ENCODE results near the gene PLA2G4A. TPM values are rescaled to one million over a fixed set of nuclear protein-coding genes. Genes with fewer than 3 reads are reported as not detected.
A peak's percentile ranks its signal among the peaks of the same experiment; 100 is the strongest.

The PLA2G4A gene
- total RNA-seq, 1 experiment from 2014 or later = 0.07 TPM

DNA sequence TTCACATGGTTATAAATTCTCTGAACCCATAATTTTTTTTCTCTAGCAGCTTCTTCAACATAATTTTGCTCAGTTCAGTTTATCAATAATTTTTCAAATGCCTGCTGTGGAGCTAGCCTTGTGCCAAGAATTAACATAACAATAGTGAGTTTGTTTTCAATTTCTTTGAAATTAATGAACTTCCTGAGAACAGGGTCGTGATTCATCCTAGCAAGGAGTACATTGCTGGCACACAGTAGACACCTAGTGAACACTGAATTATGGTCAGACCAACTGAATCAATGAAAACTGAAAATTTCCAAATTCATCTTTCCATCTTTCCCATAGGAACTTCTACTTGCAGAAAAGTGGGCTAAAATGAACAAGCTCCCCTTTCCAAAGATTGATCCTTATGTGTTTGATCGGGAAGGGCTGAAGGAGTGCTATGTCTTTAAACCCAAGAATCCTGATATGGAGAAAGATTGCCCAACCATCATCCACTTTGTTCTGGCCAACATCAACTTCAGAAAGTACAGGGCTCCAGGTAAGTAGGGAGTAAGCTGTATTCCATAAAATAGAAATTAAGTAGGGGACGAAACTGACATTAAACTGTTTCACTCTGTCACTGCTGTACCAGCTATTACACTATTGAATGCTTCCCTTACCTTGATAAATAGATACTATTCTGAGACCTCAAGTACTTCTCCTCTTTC is 148.7 kb downstream of the PLA2G4A start:
- DNase-seq (ENCODE audit: low spot score) = no peak

DNA sequence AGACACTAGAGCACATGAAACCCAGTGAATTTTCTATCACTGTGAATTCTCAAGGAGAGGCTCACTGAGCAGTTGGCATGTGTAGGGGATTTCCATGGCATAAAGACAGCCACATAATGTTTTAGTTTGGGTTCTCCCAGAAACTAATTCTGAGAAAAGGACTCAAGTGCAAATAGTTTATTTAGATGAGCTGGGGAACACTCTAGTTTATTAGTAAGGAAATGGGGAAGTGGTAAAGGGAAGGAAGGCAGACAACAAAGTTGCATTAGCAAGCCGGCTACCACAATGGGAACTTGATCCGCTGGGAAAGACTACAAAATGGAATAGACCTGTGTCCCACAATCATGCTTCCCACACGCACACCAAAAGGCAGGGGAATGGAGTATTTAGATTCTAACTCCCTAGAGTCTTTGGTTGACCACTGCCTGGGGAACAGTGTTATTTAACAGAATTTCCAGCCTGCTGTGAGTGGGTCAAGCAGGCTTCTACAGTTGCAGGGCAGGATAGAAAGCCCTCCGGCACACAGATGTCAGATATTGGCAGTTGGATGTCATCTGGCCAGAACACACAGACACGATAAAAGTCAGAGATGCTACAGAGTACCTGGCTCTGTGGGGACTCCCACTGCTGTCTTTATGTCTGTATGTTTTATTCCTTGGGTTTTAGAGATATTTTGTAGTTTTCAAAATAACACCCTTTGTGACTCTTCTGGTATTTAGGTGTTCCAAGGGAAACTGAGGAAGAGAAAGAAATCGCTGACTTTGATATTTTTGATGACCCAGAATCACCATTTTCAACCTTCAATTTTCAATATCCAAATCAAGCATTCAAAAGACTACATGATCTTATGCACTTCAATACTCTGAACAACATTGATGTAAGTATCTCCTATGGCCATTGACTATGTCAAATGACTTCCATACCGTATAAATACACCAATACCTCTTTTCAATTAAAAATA is 150.1 kb downstream of the PLA2G4A start:
- DNase-seq (ENCODE audit: low spot score) = no peak

DNA sequence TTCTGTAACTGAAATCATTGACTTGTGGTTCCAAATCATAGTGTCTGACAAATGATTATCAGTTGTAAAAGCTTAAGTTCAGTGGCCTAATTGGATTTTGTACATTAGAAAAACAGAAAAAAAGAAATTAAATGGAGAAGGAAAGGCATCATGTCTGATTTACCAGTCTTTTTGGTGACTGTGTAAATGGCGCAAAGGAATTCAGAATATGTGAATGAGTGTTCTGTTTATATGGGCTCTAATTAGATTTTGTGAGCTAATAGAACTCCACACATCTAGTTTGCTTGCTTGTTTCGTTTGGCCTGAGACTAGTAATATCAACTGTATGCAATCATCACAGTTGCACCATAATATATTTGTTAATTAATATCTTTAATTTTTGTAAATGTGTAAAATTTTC is 151.7 kb downstream of the PLA2G4A start:
- no peak for DNase-seq (ENCODE audit: low spot score)

DNA sequence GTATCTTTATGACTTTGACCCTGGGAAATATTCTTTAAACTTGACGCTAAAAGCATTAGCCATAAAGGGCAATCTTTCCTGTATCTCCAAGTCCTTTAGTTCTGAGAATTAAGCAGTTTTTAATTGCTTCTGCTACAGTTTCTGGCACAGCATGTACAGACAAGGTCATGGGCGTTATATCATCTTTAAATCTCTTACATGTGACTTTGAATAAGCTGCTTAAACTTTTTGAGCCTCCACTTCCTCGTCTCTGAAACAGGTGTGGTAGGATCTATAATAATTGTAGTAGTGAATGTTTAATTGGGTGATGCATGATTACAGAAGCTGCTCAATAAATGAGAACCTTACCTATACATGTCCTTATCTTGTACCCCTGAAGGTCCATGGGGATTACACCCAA is 153.4 kb downstream of the PLA2G4A start:
- DNase-seq (ENCODE audit: low spot score) = no peak

DNA sequence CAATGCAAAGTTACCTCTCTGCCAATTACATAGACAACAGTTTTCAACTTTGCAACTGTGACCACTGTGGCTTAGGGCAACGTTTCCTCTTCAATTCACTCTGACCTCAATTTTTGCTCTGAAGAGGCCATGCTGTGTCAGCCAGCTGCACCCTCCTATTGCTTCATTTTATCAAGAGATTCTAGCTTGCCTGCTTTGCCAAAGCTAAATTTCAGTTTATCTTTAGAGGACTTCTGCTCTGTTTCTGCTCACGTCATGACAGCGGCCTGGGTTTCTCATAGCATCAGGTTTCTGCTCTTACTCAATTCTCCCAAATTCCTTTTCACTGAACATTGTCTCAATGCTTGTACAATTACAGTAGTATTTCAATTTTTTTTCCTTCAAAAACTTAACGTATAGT is 154.6 kb downstream of the PLA2G4A start:
- DNase-seq (ENCODE audit: low spot score) = no peak

DNA sequence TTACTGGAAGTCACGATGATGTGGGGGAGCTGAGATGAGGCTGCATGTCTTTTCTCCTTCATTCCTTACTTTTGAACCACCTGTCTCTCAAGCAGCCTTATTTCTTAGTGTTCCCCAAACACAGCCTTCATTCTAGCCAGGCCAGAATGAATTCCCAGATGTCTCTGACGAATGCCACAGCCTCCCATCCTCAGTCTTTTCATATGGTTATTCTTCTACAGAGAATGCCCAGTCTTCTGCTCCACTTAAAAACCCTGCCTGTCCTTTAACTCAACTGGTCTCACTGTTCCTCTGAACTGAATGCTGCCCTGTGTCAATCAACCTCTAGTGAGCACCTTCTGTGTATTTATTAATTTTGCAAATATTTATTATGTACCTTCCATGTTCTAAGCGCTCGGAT is 156.2 kb downstream of the PLA2G4A start:
- no peak for DNase-seq (ENCODE audit: low spot score)

DNA sequence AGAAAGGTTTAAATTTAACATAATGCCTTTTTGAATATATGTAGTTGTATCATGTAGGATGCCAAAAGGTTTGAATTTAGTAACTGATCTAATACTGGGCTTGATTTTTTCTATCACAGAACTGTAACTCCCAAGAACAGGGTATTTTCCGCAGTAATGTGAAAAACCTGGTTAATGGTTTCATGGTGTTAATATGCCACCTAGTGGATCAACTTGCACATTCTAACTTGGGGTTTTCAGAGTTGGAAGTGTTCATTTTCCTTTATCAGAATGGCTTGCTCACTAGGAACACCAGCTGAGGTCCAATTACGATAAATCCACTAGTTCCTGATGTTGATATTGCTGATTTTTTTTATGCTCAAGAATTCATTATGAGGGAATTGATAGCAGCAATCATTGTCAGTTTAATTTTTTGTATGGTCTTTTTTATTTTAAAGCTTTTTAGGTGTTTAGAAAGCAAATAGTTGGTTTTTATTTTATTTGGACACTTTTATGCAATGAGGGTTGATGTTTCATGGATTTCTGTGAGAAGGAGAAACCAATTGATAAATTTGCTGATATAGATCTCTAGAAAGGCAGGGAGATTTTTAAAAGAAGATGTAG is 157.2 kb downstream of the PLA2G4A start:
- peak; percentile 70 for DNase-seq (ENCODE audit: low spot score)

DNA sequence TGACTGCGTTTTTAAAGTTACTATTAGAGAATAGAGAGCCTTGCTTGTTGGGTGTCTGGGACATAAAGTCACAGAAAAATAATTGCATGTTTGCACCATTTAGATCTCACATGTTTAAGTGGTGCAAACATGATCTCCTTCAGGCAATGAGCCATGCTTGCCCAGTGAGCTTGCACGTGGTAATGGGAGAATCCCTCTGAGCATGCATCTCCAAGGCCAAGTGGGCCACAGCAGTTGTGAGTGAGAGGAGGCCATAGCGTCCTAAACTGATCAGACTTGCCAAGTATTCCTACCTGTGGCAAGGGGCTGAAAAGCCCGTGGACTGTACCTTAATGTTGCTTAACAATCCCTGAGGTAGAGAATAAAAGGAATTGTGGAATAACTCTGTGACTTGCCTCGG is 158.3 kb downstream of the PLA2G4A start:
- no peak for DNase-seq (ENCODE audit: low spot score)

DNA sequence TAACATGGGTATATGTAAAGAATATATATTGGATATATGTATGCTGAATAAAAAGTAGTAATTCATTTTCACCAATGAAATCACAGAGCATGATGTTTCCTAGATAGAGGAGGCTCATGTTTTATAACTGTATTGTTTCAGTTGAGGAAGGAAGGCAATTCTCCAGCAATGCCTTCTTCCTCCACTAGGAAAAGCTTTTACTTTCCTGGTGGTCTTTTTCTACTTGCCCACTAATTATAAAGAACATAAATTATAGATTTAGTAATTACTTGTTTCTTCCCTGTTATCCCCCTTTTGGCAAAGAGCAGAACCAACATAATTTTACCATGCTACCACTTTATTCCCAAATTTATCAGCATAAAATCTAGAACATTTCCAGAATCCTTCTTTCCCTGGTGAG is 159.0 kb downstream of the PLA2G4A start:
- DNase-seq (ENCODE audit: low spot score) = no peak

DNA sequence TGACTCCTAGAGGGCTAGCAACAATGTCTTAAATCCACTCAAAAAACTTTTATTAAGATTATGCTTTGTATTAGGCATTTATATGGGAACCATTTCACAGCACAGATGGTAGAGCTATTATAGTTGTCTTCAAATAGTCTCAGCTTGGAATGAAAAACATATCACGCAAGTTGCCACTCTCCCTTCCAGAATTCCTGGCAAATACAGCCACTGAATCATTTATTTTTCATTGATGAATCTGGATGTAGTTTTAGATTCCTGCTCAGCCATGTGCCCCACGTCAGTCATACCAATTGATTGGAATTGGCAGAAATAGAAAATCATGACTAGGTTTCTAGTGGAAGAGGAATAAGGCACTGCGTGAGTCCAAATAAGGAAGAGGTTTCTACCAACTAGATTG is 165.2 kb downstream of the PLA2G4A start:
- no peak for DNase-seq (ENCODE audit: low spot score)

DNA sequence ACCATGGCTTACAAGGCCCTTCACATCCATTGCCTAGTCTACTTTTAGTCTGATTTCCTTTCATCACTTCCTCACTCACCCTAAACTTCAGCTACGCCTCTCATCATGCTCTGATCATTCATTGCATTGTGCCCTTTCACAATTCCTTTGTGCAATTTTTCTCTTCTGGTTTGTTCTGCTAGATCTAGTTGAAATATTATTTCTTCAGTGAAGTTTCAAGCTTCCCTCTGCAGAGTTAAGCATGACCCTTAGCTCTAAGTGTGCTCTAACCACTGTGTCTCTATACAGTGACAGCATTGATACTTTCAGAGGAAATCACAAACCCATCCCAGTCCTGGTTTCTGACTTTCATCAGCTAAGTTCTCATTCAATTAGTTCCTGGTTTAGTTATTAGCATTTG is 166.1 kb downstream of the PLA2G4A start:
- no peak for DNase-seq (ENCODE audit: low spot score)

DNA sequence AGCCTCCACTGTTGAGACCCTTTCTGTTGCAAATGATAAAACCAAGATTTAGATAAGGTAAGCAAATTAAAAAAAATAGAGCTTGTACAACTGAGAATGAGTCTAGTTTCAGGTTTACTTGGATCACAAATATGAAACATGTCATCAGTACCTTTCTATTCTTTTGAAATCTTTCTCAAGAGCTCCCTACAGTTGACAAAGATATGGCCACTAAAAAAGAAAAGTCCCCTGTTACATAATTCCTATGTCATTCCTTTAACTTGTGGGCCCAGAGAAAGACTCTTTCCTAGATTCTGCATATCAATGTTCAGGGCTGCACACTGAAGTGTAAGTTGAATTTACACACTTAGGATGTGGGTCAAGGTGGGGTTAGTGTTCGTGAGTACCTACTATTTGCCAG is 168.1 kb downstream of the PLA2G4A start:
- DNase-seq (ENCODE audit: low spot score) = no peak

DNA sequence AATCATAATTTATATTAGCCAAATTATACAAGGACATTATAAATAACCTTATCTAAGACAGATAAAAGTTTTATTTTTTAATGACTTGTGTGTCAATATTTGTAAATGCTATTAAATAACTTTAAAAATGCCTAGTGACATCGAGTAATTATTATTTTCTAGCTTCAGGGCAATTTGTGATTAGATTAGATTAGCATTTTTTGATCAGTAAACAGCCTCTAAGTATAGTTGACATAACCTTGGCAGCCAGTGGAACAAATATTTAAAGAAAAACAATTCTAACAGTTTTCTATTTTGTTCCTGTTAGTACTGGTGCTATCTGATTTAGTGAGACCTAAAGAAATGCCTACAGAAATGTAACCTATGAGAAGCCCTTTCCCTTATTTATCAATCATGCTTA is 169.1 kb downstream of the PLA2G4A start:
- no peak for DNase-seq (ENCODE audit: low spot score)

DNA sequence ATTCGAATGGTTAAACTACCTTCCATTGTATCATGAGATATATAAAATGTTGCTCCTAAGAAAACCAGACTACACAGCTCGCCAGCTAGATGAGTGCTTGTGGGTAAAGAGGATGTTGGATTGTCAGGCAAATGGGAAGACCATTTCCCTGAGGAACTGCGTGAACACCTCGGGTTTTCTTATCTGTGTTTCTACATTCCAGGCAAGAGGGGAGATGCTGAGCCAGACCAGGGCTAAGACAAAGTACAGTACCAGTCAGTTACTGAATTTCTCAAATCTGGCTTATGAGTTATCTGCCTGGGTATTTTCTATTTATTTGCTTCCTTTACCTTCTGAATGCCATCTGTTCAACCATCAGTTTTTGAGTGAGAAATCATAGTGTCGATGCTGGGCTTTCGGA is 170.8 kb downstream of the PLA2G4A start:
- DNase-seq (ENCODE audit: low spot score) = no peak

DNA sequence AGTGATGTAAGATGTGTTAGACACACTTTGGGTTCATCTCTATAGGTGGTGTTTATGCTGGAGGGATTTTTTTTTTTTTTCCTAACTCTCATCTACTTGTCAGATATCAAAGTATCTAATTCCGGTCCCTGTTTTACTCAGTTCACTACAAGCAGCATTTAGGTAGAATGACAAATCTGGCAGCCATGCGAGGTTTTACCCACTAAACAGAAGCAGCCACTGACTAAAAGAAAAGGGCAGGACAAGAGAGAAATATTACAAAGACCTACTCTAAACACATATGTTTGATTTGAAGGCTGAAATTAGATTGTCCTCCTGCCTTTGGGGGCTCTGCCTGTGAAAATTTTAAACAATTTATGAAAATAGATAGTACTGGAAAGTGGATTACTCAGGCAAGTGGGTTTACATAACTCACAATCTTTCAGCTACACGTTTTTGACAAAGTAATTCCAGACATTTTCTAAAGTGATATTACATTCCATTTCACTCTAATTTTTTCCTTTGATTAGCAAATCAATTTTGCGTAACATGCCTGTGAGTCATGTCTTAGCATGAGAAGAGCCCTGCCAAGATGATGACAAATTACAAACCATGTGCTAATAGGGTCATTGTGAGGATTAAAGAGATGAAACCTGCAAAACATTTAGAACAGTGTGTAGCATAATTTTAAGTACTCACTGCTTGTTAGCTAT is 172.6 kb downstream of the PLA2G4A start:
- DNase-seq (ENCODE audit: low spot score) = peak; percentile 48

DNA sequence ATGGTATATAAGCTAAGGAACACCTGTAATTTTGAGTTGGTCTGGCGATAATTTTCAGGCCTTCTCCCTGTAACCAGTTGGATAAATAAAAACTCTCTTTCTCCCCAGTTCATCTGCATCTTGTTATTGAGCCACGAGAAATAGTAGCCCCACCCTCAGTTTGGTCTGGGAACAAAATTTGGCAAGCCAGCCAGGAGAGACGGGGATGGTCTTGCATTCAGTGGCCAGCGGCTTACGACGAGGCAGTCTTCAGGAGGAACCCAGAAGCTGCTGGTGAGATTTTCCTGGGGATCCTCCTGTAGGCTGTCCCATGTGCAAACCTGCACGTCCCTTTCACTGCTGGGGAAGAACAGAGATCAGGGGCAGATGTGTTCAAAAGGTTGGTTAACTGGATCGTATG is 174.6 kb downstream of the PLA2G4A start:
- no peak for DNase-seq (ENCODE audit: low spot score)

DNA sequence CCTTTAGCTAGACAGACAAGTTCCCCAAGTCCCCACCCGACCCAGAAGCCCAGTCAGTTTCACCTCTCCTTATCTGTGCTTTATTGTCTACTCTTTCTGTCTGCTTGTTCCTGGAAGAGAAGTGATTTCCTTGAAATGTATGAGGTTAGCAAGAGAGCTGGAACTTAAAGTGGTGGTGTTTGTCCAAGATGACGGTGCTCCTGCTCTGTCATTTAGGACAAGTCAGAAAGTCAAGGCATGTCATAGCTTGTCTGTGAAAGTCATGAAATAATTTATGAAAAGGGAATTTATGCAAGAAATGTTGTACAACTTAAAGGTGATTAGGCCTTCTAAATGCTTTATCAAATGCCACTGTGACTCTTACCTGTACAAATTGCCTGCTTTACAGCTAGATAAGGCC is 178.1 kb downstream of the PLA2G4A start:
- no peak for DNase-seq (ENCODE audit: low spot score)

DNA sequence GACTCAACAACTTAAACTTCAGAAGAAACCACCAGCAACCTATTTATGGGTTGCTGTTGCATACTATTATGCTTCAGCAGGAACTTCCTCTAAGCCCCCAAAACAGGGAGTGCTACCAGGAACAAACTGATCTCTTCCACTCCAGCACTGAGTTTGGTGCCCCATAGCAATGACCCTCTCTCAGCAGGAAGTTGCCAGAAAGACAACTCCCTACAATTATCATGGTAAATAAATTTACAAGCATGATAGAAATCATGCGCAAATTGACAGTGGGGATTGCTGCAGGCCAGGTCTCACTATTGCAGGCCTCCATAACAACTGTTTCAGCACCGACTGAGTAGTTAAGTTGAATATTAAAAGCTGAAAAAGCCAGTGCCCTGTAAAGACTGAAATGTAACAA is 180.6 kb downstream of the PLA2G4A start:
- DNase-seq (ENCODE audit: low spot score) = no peak

DNA sequence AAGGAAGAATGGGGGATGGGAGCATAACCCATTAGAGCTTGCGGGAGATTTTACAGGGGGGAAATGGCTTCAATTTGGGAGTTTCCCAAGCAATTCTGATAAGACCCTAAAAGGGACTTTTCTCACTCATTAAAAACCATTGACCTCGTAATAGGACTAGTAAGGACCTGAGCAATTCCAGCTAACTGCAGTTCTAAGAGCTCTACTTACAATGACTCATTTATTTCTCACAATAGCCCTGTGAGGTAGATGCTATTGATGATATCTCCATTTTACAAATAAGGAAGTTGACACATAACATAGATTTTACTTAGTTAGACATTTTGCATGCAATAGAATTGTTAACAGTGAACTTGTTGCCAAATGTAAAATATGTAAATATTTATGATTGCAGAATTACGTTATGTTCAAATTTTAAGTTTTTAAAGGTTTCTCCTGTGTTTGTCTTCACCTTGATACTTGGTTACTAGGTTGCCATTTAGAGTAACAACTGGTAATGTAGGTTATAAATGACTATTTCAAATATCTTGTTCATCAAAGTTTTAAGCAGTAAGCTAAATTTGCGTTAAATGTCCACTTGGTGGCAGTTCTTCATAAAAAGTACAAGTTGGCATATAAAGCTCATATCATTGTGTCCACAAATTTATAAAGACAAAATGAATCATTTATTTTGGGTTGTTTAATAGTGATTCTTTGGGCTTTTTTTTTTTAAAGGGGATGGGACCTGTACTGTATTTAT is 182.0 kb downstream of the PLA2G4A start:
- DNase-seq (ENCODE audit: low spot score) = no peak

DNA sequence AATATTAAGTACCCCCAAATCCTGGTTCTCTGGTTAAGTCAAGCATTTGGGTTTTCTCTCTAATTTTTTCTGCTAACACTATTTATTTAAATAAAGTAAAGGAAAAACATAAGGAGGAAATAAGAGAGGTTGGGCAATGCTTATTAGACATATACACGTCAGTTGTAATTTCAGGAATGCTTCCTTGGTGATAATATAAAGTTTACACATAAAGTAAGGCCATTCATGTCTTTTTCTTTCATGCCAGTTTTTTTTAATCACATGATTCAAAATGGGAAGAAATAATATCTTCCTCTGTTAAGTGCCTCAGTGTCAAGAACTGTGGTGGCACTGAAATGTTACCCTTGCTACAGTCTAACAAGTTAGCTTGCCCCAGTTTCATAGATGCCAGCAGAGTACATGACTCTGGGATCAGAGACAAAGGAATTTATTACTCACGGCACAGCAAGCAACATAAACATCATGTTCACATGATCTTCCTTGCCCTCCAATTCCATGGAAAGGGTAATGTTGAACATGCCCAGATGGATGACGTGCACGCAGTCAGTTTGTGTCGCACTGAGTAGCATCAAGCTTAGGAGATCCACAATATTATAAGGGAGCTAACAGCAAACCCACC is 184.9 kb downstream of the PLA2G4A start:
- no peak for DNase-seq (ENCODE audit: low spot score)

DNA sequence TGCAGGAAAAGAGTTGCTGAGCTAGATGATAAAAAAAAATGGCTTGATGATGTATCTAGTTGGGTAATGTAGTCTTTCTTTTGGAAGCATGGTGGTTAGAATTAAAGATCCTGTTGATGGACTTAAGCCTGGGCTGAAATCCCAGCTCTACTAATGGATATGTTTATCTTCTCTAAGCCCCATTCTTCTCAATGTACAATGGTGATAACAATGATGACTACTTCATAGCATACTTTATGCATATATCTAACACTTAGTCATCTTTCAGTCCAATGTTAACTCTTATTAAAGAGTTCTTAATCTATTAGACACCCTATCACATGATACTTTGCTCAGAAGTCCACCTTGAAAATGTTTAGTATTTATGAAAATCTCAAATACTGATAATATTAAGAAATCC is 189.5 kb downstream of the PLA2G4A start:
- DNase-seq (ENCODE audit: low spot score) = no peak

Data from A172 (cell line).